Measurements from ENCODE around the gene DDC.

Gene DDC

GRCh38 chr7:50513166-50513871 is 51.9 kb downstream of the DDC start:
- DNase-seq, result no peak

- DNase-seq, result no peak
Observed at GRCh38 chr7:50512384-50512783, 52.8 kb downstream of the DDC start.

- DNase-seq, result no peak
Observed at GRCh38 chr7:50509459-50509858, 55.7 kb downstream of the DDC start.

DNA sequence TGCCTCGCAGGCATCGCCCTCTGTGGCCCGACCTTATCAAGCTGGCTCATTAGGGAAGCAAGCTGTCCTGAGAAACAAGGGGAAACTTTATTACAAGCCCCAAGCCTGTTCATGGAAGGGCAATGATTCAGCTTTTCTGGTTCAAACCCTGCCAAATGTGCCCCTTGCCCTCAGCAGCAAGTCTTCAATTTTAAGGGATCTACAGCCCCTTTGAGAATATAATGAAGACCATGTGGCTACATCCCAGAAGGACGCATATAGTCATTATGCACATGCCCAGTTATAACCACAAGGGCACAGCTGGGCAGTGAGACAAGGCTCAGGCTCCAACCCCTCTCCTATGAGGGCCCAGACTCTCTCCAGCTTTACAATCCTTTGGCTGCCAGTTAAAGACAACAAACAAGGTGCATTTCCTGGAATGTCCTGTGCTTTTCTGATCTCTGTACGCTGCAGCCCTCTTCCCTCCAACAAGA is 56.7 kb downstream of the DDC start:
- no peak for DNase-seq

DNA sequence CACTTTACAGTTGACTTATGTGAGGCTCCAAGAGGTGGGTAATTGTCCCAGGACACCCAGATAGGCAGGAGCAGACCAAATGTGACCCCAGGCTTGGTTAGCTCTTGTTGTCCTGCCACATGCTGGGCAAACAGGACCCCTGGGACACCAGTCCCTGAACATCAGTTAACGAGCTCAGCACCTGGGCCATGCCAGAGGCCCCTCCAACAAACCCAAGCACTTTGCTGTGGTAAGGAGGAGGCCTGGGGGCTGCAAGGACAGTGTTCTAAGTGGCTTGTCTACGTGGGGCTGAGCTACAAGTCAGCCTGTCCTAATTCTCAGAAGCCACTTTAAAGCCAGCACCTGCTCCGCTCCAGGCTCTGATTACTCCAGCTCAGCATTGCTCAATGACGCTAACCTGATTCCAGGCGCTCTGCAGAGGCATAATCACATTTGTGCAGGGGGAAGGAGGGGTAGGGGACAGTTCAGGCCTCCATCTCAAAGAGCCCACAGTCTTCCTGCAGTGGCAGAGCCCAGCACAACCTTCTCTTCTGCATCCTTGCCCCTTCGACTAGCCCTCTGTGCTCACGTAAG is 57.2 kb downstream of the DDC start:
- no peak for DNase-seq

DNA sequence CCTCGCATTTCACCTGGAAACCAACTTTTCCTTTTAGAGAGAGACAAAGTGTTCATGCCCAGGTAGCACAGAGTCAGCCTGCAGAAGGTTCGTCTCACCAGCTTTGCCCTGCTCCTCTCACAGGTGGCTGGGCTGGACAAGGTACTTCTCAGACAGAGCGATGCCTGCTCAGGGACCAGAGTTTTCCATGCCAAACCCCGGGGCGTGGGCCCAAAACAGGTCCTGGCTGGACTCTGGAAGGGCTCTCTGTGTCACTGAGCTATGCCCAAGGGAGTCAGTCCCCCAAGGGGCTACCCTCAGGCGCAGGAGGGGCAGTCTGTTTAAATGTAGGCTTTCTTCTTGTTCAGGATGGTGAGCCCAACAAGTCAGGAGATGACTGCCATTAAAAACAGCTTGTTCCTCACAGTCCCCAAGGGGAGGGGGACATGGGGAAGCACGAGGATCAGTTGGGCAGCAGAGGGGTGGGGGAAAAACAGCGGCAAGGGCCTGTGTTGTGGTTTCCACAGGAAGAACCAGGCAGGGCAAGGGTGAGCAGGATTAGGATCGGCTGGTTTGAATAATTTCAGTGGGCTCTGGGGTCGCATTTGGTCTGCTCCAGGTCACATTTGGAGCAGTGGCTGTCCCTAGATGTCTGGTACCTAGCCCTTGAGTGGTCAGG is 59.5 kb downstream of the DDC start:
- no peak for DNase-seq

GRCh38 chr7:50504646-50505546 is 60.3 kb downstream of the DDC start:
- no peak for DNase-seq

DNA sequence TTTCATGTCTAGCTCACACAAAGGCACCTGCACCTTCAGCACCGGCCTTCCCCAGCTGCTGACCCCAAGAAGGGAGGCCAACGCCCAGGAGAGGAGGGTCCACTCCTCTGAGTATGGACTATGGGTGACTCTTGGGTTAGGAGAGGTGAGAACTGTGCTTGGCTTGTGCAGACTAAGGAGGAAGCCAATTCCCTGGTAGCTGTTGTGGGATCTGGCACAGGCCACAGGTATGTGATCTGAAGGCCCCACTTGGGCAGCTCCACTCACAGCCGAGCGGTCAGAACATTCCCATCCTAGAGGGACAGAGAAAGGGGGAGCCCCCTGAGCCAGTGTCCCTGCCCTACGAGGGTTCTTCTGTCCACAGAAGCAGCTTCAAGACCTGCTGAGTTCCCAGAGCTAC is 62.3 kb downstream of the DDC start:
- no peak for DNase-seq

GRCh38 chr7:50502001-50502684 is 63.1 kb downstream of the DDC start:
- DNase-seq, result no peak

DNA sequence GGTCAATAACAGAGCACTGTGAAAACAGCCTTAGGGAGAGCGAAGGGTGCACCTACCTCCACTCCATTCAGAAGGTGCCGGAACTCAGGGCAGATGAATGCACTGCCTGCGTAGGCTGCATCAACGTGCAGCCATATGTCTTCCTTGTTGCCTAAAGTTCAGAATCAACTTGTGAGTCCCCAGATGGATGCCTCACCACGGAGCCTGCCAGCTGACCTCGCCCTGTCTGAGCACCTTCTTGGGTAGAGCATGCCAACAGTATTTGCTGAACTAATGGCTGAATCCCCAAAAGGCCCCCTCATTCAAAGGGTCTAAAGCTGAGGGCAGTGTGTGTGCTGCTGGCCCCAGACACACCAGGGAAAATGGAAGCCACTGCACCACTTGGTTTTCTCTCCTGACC is 66.1 kb downstream of the DDC start:
- DNase-seq, result no peak

- DNase-seq, result no peak
Observed at GRCh38 chr7:50497968-50498367, 67.2 kb downstream of the DDC start.

GRCh38 chr7:50497068-50497642 is 68.0 kb downstream of the DDC start:
- DNase-seq, result no peak

DNA sequence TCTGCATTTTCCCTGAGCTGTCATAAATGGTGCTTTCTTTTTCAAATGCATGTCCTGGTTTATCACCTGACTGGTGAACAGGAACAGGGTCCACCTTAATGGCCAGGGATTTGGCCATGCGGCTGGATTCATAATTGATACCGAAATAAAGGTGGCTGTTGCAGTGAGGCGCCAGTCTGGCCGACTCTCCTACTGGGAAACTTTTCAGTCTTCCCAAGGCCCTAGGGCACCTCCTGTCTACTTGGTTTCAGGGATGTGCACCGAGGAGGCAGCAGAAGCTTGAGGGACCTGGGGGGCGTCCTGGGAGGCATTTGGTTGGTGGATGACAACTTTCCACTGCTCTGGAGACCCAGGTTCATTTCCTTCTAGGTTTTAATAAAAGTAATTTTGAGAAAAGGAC is 68.6 kb downstream of the DDC start:
- DNase-seq, result no peak

- DNase-seq, result no peak
Observed at GRCh38 chr7:50495746-50496145, 69.5 kb downstream of the DDC start.

DNA sequence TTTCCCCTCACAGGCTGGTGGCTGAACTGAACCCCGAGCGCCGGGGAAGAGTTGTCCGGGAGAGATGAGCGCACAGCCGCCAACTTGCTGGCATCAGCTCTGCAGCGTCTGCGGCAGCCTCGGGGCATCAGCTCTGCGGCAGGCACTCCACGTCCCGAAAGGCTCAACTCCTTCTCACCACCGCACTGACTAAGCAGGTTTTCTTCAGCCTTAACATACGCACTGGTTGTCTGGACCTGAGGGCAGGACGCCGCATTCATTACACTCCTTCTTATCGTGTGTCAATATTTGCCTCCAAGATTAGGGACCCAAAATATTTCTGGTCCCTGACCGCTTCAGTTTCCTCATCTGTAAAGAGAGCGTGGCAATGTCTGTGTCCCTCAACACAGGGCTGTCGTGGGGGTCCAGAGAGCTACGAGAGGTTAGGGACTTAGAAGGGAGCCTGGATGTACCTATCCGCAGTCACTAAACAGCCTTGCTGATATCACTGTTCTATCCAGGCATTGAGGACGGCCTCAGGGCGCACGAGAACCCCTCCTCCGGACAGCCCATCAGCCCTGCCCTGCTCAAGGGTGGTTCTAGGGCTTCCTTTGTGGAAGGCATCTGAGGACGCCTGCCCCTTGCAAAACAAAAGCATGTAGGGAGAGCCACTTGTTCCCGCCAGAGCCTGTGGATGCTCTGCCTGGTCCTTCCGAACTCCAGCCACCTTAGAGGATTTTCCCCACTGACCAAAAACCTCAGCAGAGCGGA is 72.3 kb downstream of the DDC start:
- DNase-seq, result no peak

GRCh38 chr7:50491943-50492342 is 73.3 kb downstream of the DDC start:
- DNase-seq, result no peak

DNA sequence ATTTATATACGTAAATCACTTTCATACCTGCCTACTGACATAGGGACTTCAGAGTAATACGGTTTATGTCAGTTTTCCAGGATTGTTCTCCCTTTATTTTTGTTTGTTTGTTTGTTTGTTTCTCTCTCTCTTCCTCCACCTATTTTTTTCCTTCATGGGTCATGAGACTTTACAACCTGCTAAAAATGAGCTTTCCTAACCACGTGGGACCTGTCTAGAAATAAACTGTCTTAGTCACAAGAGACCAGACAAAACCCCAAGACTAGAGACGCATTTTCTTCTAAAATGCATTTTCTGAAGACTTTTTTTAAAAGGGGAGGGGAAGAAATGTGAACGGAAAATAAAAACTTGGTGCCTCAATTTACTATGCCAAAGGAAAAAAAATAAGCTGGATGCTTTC is 74.0 kb downstream of the DDC start:
- DNase-seq, result no peak

GRCh38 chr7:50488379-50488778 is 76.8 kb downstream of the DDC start:
- no peak for DNase-seq

- no peak for DNase-seq
Observed at GRCh38 chr7:50486512-50486911, 78.7 kb downstream of the DDC start.

GRCh38 chr7:50481867-50482266 is 83.3 kb downstream of the DDC start:
- no peak for DNase-seq

- DNase-seq, result no peak
Observed at GRCh38 chr7:50480797-50481196, 84.4 kb downstream of the DDC start.

Measured in activated CD4-positive, alpha-beta T cell treated with anti-CD3 and anti-CD28 coated beads for 1 hour (primary cell).